ENCODE results near the gene KLHL3. TPM values are rescaled to one million over a fixed set of nuclear protein-coding genes. Genes with fewer than 3 reads are reported as not detected.

Gene KLHL3
- total RNA-seq, 2 experiments from 2014 or later = 3.0 to 3.4 TPM

GRCh38 chr5:137602721-137603273 lies 133.1 kb downstream of the KLHL3 start:
- Mint-ChIP-seq H3K27ac (no peak overlapping the region), H3K9me3 (no peaks in the 10 kb centered on the region), H3K27me3 (peaks cover 17% of the 10 kb centered on the region), H3K36me3 (no peaks in the 10 kb centered on the region), H3K4me3 (no peak overlapping the region), H3K4me1 (ENCODE audit: low read depth) (no peaks in the 10 kb centered on the region)
- intact Hi-C loops (cut with micrococcal nuclease) = no loop called here
- DNase-seq = no peak
- CTCF ChIA-PET = no interaction called here
- POLR2A ChIA-PET = no interaction called here

GRCh38 chr5:137600721-137601360 lies 135.0 kb downstream of the KLHL3 start:
- intact Hi-C loops (cut with micrococcal nuclease) = no loop called here
- Mint-ChIP-seq H3K9me3 (no peaks in the 10 kb centered on the region), H3K36me3 (no peaks in the 10 kb centered on the region), H3K27me3 (peaks cover 16% of the 10 kb centered on the region), H3K27ac (no peak overlapping the region), H3K4me3 (no peak overlapping the region), H3K4me1 (ENCODE audit: low read depth) (no peaks in the 10 kb centered on the region)
- no peak for DNase-seq
- ChIA-PET CTCF (no interaction called here), POLR2A (no interaction called here)

DNA sequence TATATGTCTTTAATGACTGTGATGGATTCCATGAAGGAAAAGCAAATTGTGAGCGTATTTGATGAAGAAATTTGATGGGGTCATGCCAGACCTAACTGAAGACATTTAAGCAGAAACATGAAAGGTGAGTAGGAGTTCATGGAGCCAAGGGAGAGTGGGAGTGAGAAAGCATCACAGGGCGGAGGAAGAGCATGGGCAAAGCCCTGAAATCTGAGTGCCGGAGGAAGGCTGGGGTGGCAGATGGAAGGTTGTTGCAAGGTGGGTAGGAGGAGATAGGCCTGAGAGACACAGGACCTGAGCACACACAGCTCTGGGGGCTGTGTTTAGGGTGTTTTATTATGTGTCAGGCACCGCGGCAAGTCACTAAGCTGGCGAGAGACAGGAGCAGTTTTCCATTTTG lies 136.4 kb downstream of the KLHL3 start:
- intact Hi-C loops (cut with micrococcal nuclease) = no loop called here
- ChIA-PET POLR2A (no interaction called here), CTCF (no interaction called here)
- Mint-ChIP-seq H3K27ac (no peak overlapping the region), H3K36me3 (no peaks in the 10 kb centered on the region), H3K4me1 (ENCODE audit: low read depth) (no peaks in the 10 kb centered on the region), H3K9me3 (no peaks in the 10 kb centered on the region), H3K27me3 (peaks cover 16% of the 10 kb centered on the region), H3K4me3 (no peak overlapping the region)
- no peak for DNase-seq

- no peak overlapping the region for H3K4me3 Mint-ChIP-seq
- peaks cover 17% of the 10 kb centered on the region for H3K27me3 Mint-ChIP-seq
- no peaks in the 10 kb centered on the region for H3K36me3 Mint-ChIP-seq
- intact Hi-C loops (cut with micrococcal nuclease) = no loop called here
- no peaks in the 10 kb centered on the region for H3K9me3 Mint-ChIP-seq
- ChIA-PET POLR2A (no interaction called here), CTCF (no interaction called here)
- DNase-seq = no peak
- no peaks in the 10 kb centered on the region for H3K4me1 Mint-ChIP-seq (ENCODE audit: low read depth)
- H3K27ac Mint-ChIP-seq = no peak overlapping the region
Measured at GRCh38 chr5:137598399-137598798, 137.5 kb downstream of the KLHL3 start.

DNA sequence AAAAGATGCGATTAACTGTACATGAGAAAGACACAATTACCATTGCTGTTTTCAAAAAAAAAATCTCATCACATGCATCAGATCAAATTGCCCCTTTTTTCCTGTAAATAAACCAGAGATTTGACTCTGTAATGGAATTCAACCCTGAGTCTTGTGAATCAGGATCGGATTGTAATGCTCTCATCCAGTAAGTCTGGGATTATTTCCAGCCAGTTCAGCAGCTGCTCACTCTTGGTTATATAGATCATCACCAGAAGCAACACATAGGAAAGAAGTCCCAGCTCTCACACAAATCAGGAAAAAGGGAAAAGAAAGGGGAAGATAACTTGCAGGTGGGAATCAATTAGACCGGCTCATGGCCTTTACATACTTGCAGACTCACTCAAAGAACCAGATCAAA lies 138.9 kb downstream of the KLHL3 start:
- POLR2A ChIA-PET = no interaction called here
- CTCF ChIA-PET = no interaction called here

GRCh38 chr5:137595396-137596079 lies 140.4 kb downstream of the KLHL3 start:
- peaks cover 21% of the 10 kb centered on the region for H3K27me3 Mint-ChIP-seq
- CTCF ChIA-PET = no interaction called here
- no peak overlapping the region for H3K27ac Mint-ChIP-seq
- no peaks in the 10 kb centered on the region for H3K36me3 Mint-ChIP-seq
- intact Hi-C loops (cut with micrococcal nuclease) = no loop called here
- POLR2A ChIA-PET = no interaction called here
- H3K9me3 Mint-ChIP-seq = no peaks in the 10 kb centered on the region
- no peak overlapping the region for H3K4me3 Mint-ChIP-seq
- H3K4me1 Mint-ChIP-seq (ENCODE audit: low read depth) = no peaks in the 10 kb centered on the region
- DNase-seq = no peak

More for the DNA sequence above, 138.9 kb downstream of the KLHL3 start:
- Mint-ChIP-seq H3K36me3 (no peaks in the 10 kb centered on the region), H3K27me3 (peaks cover 20% of the 10 kb centered on the region), H3K9me3 (no peaks in the 10 kb centered on the region), H3K4me1 (ENCODE audit: low read depth) (no peaks in the 10 kb centered on the region), H3K4me3 (no peak overlapping the region), H3K27ac (no peak overlapping the region)
- intact Hi-C loops (cut with micrococcal nuclease) = no loop called here
- DNase-seq = no peak

DNA sequence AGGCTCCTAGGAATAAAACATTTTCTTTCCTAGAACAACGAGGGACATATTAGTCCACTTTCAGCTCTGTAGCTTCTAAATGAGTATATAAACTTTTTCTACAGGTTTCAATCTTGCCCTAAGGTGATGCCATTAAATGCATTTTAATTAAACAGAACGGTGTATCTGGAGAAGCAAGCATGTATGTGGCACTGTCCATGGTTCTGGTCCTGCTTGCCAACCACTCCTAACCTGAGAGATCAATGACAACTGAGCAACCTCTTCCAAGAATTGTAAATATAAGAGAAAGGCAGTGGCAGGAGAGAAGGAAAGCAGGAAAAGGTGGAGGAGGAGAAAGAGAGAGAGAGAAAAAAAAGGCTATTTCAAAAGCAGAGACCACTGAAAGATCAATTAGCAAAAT lies 141.2 kb downstream of the KLHL3 start:
- Mint-ChIP-seq H3K36me3 (no peaks in the 10 kb centered on the region), H3K4me1 (ENCODE audit: low read depth) (no peaks in the 10 kb centered on the region), H3K27ac (no peak overlapping the region), H3K4me3 (no peak overlapping the region), H3K9me3 (no peaks in the 10 kb centered on the region), H3K27me3 (peaks cover 19% of the 10 kb centered on the region)
- POLR2A ChIA-PET = no interaction called here
- no peak for DNase-seq
- intact Hi-C loops (cut with micrococcal nuclease) = no loop called here
- CTCF ChIA-PET = no interaction called here

GRCh38 chr5:137592317-137592716 lies 143.6 kb downstream of the KLHL3 start:
- ChIA-PET CTCF (no interaction called here), POLR2A (no interaction called here)
- no peak overlapping the region for H3K4me3 Mint-ChIP-seq
- no peaks in the 10 kb centered on the region for H3K4me1 Mint-ChIP-seq (ENCODE audit: low read depth)
- H3K36me3 Mint-ChIP-seq = no peaks in the 10 kb centered on the region
- no peak overlapping the region for H3K27ac Mint-ChIP-seq
- no peaks in the 10 kb centered on the region for H3K9me3 Mint-ChIP-seq
- peaks cover 14% of the 10 kb centered on the region for H3K27me3 Mint-ChIP-seq
- DNase-seq = no peak
- intact Hi-C loops (cut with micrococcal nuclease) = no loop called here

GRCh38 chr5:137589185-137589584 lies 146.7 kb downstream of the KLHL3 start:
- POLR2A ChIA-PET = no interaction called here
- H3K27ac Mint-ChIP-seq = no peak overlapping the region
- CTCF ChIA-PET = no interaction called here
- no peaks in the 10 kb centered on the region for H3K9me3 Mint-ChIP-seq
- peaks cover 18% of the 10 kb centered on the region for H3K27me3 Mint-ChIP-seq
- intact Hi-C loops (cut with micrococcal nuclease) = no loop called here
- no peak for DNase-seq
- no peaks in the 10 kb centered on the region for H3K4me1 Mint-ChIP-seq (ENCODE audit: low read depth)
- no peaks in the 10 kb centered on the region for H3K36me3 Mint-ChIP-seq
- H3K4me3 Mint-ChIP-seq = no peak overlapping the region

DNA sequence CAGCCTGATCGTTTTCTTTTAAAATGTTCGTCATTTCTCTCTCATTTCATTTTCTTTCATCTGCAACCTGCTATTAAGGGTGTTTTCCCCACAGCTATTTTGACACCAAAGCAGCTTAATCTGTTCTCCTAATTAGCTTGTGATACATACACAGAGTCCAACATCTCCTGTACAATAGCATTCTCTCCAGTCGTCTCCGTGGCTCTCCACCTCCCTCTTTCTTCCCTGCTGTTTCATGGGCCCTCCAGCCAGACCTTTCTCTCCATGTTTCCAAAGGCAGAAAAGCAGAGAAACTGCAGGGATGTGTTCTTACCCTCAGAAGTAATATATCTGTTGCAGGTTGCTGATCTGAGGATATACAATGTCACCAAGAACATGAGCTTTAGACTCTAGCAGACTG lies 148.0 kb downstream of the KLHL3 start:
- ChIA-PET POLR2A (no interaction called here), CTCF (no interaction called here)
- Mint-ChIP-seq H3K36me3 (no peaks in the 10 kb centered on the region), H3K9me3 (no peaks in the 10 kb centered on the region), H3K4me1 (ENCODE audit: low read depth) (no peaks in the 10 kb centered on the region), H3K27ac (no peak overlapping the region), H3K4me3 (no peak overlapping the region), H3K27me3 (peaks cover 16% of the 10 kb centered on the region)
- DNase-seq = no peak
- intact Hi-C loops (cut with micrococcal nuclease) = no loop called here

- H3K36me3 Mint-ChIP-seq = no peaks in the 10 kb centered on the region
- H3K27ac Mint-ChIP-seq = no peak overlapping the region
- ChIA-PET CTCF (no interaction called here), POLR2A (no interaction called here)
- H3K4me3 Mint-ChIP-seq = no peak overlapping the region
- intact Hi-C loops (cut with micrococcal nuclease) = no loop called here
- H3K9me3 Mint-ChIP-seq = no peaks in the 10 kb centered on the region
- no peak for DNase-seq
- no peaks in the 10 kb centered on the region for H3K4me1 Mint-ChIP-seq (ENCODE audit: low read depth)
- peaks cover 11% of the 10 kb centered on the region for H3K27me3 Mint-ChIP-seq
Measured at GRCh38 chr5:137584262-137584661, 151.6 kb downstream of the KLHL3 start.

DNA sequence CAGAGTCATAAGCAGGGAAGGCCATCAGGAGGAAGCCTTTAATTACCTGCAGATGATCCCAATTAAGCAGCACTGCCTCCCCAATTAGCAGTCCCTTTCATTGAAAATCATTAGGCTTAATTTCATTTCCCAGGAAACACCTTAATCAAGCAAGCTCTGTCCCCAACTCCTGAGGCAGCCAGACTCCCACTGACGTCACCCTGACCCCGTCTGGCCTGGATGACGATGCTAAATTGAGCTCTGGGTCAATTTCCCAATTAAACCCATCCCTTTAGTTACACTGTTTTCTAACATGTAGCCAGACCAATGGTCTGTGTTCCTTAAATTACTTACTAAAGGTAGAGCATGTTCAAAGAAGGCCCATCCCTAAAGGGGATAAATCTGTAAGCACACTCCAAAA lies 152.8 kb downstream of the KLHL3 start:
- H3K36me3 Mint-ChIP-seq = no peaks in the 10 kb centered on the region
- H3K4me1 Mint-ChIP-seq (ENCODE audit: low read depth) = no peaks in the 10 kb centered on the region
- intact Hi-C loops (cut with micrococcal nuclease) = no loop called here
- H3K4me3 Mint-ChIP-seq = no peak overlapping the region
- no peaks in the 10 kb centered on the region for H3K9me3 Mint-ChIP-seq
- H3K27ac Mint-ChIP-seq = no peak overlapping the region
- POLR2A ChIA-PET = no interaction called here
- no peak for DNase-seq
- CTCF ChIA-PET = no interaction called here
- peaks cover 8% of the 10 kb centered on the region for H3K27me3 Mint-ChIP-seq

GRCh38 chr5:137582218-137582617 lies 153.7 kb downstream of the KLHL3 start:
- CTCF ChIA-PET = no interaction called here
- Mint-ChIP-seq H3K4me1 (ENCODE audit: low read depth) (no peaks in the 10 kb centered on the region), H3K9me3 (no peaks in the 10 kb centered on the region), H3K27ac (no peak overlapping the region), H3K36me3 (no peaks in the 10 kb centered on the region), H3K27me3 (peaks cover 3% of the 10 kb centered on the region), H3K4me3 (no peak overlapping the region)
- POLR2A ChIA-PET = no interaction called here
- no peak for DNase-seq
- intact Hi-C loops (cut with micrococcal nuclease) = no loop called here
